Stimulated activated CD4-positive, alpha-beta T cell treated with anti-CD3 and anti-CD28 coated beads, Interleukin-1b, Interleukin-23, amount 100 ng/mL, for 24 hours (primary cell): ENCODE data around the gene DCPS.
"Not testable (repeated sequence)": the region's sequence is repeated elsewhere in the genome, so short reads cannot be mapped to it uniquely, and the experiment has no call there.

Experiments
- DNase-seq, 4 experiments: peaks; one replicate each; pipeline ENCODE4 v3.0.0-alpha.2; 2020; ENCODE audit warnings: low read depth in 4 of 4, low spot score in 1 of 4

The DCPS gene

DNA sequence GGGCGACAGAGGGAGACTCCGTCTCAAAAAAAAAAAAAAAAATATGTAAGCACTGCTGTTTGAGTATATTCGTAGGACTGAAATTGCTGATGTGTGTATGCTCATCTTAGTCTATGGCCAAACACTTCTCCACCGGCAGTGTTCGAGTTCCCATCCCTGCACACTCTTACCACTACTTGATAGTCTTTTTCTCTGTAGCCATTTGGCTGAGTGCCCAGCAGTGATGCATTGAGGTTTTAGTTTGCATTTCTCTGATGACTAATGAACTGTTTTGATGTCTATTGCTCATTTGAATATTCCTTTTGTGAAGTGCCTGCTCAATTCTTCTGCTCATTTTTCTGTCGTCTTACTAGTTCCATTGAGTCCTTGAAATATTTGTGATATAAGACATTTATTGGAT lies 19.0 kb upstream of the DCPS start:
- peak; percentile 73 to 85 (median 78) for DNase-seq

DNA sequence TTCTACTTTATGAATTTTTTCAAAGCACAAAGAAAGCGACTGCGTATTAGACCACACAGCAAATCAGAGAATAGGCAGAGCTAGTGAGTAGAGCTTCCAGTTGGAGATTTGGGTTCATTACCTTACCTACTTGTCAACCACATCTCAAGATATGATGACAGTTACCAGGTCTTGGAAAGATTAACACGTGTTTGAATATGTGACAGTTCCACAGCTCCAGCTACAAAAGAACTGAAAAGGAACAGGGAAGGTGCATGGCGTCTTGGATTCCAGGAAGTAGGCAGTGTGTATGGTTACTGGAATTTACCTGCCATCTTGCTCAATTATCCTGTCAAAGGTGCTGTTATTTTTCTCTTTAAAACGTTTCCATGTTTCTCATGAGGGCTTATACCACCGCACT lies 15.6 kb upstream of the DCPS start:
- DNase-seq: no peak

DNA sequence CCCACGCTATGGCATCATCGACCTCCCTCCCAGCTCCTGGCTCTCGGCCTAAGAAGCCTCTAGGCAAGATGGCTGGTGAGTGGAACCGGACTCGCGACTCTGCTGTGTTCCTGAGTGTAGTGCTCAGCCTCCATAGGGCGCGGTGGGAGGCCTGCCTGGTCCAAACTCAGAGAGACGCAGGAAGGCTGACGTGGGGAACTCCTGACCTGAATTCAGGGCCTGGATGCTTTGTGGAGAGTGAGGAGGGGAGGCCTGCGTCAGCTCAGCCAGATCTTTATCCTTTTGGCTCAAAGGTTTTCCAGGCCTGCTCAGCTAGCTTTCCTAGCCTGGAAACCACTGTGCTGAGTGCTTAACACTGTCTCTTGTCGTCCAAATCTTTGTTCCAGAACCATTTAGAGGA lies 13.0 kb upstream of the DCPS start:
- no peak for DNase-seq

DNA sequence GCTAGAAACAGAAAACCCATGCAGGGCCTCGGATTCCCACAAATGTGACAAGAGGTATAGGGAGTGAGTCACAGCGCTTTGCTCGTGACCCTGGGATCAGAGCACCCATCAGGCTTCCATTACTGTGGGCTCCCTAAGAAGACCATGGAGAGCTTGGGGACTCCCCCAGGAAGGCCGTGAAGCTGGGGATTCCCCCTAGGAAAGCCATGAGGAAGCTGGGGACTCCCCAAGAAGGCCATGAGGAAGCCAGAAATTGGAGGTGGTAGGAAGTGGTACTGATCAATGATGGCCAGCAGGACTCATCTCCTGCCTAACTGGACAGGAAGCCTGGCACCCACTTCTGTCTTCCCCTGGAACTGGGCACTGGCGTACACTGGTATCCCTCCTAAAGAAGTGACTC lies 10.1 kb upstream of the DCPS start:
- no peak for DNase-seq

DNA sequence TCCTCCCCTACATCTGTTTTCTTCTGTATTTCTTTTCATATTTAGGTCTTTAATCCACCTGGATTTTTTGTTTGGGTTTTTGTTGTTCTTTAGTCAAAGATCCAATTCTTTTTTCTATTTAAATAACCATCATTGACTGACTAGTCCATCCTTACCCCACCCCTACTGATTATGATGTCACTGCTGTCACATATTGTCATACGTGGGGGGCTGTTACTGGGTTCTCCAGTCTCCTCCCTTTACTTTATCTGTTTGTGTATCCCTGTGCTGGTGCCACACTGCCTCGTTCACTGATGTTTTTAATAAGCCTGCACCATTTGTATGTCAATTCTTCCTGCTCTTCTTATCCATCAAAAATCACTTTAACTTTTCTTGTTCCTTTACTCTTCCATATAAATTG lies 6.9 kb upstream of the DCPS start:
- no peak for DNase-seq

DNA sequence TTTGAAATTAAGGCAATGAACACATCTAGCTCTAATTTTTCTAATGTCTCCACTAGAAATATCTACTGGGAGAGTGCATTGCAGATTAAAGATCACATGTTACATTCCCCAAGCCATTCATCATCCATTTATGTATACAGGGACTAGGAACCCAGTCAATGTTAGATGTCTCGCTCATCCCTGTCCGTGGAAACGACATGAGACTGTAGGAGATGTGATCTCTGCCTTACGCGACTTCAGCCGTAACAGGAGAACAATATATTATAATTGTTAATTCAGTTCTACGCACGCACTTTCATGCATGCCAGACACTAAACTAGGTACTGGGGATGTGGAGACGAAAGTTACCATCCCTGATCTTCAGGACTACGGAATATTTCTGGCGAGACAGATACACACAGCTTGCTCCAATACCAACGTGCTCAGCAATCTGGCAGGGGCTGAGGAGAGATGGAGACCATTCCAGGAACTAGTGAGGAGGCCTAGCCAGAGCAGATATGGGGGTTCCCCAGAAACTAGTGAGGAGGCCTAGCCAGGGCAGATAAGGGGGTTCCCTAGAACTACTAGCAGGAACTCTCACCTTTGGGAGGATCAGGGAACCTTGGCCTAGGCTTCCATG lies 706 bp downstream of the DCPS start:
- DNase-seq: no peak

DNA sequence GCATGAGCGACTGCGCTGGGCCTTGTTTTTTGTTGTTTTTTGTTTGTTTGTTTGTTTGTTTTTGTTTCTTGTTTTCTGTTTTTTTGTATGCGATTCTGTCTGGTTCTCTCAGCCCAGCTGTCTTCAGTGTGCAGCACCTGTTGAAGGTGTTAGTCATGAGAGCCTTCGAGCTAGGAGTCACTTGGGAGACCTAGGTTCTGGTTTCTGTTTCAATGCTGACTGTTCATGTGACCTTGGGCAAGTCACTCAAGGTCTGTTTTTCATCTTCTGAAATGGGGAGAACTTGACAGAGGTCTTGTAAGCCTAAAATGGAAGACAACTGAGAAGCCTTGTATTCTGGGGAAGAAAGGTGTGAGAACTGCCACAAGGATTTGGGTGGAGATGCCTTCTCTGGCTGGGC lies 1.8 kb downstream of the DCPS start:
- no peak for DNase-seq

DNA sequence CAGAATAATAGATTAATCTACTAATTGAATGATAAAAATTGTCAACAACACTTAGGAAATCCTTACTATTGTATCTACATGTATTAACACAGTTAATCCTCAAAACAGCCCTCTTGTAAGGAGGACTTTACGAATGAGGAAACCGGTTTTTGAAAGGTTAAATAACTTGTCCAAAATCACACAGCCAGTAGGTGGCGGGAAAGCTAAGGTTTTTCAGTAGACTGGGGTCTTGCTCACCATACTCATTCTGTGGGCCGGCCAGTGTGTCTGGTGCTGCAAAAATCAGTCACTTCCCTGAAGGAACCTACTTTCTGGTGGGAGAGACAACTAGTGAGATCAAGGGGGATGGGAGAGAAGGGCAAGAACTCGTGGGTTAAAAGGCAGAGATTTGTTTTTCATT lies 3.8 kb downstream of the DCPS start:
- DNase-seq: no peak

DNA sequence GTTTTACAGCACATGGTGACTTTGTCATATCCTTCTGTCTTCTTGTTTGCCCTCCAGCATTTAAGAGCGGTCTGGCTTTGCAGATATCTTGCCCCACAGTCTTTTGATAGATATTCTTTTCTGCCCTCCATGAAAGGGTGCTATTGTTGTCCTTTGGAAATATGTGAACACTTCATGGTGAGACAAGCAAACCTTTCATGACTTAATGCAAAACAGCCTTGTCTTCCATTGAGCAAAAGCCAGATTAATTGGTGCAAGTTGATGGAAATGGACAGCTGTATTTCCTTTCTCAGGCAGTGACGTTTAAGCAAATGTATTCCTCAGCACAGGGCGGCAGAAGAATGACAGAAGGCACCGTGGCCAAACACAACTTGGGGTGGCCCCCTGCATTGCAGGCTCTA lies 4.4 kb downstream of the DCPS start:
- no peak for DNase-seq

DNA sequence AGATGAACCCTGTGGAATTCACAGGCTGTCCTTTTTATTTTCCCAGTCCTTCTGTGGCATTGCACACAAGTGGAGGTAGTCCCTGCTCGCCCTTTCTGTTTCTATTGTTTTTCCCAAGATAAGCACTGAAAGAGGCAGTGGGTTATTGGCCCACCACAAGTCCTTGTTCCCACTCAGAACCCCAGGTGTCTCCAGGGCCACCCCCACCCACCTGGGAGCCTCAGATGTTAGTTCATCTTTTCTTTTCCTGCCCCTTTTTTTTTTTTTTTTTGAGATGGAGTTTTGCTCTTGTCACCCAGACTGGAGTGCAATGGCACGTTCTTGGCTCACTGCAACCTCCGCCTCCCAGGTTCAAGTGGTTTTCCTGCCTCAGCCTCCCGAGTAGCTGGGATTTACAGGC lies 4.9 kb downstream of the DCPS start:
- DNase-seq: not testable (repeated sequence)

DNA sequence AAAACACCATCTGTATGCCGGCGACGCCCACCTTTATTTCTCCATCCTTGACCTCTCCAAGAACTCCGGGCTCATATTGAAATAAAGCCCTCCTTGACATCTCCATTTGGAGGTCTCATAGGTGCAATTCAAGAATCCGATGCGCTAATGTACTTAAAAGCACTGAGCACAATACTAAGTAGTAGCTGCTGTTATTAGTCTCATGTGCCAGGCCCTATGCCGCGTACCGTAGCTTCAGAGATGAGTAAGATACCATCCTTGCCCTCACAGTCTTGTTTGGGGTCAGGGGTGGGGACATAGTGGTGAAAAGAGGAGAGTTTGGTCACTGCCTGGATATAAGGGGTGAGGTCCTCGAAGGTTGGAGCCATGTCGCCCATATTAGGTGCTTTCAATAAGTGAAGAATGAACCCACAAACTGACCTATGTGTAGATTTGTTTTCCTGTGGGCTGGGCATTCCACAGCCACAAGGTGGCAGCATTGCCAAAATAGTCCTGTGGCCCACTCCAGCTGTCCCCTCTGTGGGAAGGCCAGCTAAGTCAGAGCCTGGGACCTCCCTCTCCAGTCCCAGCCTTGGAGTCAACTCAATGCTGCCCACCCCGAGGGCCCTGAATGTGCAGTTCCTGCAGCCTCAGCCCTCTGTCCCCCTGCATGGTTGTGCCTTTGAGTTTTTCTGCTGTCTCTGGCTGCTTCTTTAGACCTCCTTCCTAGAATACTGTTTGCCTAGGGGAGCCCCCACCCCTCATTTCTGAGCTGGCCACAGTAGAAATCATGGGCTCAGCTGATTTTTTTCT lies 6.5 kb downstream of the DCPS start:
- DNase-seq: peak in 2 of 4 experiments; percentile 35 to 36

DNA sequence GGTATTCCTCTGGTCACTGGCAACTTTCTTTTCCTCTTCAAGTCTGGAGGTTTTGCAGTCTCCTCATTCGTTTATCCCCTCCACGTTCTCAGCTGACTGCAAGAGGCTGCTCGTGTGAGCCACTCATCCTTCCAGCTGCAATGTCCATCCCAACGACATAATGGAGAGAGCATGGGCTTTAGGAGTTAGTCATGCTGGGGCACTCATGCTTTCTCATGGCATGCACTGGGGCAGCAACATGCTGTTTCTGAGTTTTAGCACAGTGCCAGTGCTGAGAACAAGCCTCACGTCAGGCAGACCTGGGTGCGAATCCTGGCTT lies 7.1 kb downstream of the DCPS start:
- no peak for DNase-seq

DNA sequence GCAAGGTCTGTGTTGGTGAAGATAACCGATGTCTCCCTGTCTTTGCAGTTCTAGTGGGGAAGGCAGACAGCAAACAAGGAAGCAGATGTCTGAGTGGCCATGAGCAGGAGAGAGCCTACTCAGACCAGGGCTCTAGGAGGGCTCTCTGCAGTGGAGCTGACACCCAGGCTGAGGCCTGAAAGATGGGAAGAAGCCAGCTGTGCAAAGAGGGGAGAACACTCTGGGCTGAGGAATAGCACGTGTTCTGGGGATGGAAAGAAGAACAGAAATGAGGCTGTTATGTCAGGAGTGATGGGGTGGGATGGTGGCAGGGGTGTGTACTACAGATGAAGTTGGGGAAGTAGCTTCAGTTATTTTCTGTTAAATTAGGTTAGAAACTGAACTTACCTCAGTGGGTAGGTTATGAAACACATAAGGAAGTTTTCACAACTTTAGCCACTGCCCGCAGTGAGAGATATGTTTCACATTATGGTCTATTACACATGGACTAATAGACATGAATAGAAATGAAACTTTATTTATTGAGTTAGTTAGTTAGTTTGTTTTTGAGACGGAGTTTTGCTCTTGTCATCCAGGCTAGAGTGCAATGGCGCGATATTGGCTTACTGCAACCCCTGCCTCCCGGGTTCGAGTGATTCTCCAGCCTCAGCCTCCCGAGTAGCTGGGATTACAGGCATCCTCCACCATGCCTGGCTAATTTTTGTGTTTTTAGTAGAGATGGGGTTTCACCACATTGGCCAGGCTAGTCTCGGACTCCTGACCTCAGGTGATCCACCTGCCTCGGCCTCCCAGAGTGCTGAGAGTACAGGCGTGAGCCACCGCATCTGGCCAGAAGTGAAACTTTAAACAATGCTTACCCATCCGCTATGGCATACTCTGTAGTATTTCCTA lies 7.8 kb downstream of the DCPS start:
- no peak for DNase-seq

DNA sequence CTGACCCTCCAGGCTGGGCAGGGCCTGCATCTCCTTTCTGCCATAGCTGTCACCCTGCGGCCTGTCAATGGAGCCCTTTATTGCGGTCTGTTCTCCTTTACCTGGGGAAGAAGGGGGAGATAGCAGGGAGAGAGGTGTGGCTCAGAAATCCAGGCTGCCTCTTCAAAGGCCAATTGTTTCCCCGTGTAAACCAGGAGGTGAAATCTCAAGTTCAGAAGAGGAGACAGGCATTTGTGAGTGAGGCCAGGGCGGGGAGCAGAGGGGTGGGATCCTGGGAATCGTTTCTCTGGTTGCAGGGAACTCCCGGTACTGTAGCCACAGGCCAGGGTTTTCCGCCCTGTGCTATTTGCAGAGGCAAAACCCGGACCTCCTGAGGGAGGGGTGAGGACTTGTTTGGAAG lies 9.1 kb downstream of the DCPS start:
- DNase-seq: no peak

DNA sequence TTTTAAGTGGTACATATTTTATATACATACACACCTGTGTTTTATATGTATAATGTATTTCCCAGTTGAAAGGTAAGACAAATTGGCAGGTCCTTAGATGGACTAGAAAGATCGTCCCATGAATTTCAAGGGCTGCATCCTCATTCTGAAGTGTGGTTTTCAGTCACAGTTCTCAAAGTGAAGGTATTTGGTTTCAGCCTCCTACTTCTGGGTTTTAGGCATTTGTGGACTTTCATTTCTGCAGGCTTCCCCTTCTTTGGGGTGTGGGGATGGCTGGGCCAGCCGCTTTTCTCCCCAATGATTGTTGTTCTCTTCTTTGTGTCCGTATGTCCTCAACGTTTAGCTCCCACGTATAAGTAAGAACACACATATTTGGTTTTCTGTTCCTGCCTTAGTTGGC lies 10.0 kb downstream of the DCPS start:
- DNase-seq: no peak

DNA sequence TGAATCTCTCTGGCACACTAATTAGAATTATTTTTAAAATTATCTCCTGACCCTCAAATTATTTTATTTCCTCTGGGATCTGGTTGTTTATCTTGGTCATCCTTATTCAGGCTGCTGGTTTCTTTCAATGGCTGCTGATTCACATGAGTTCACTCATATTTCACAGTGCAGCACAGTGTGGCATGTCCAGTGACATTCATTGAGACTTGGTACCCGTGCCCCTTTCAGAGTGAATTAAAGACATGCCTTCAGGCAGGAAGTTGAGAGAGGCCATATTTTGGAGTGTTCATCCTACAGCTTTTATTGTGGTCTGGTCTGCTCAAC lies 13.5 kb downstream of the DCPS start:
- DNase-seq: no peak

DNA sequence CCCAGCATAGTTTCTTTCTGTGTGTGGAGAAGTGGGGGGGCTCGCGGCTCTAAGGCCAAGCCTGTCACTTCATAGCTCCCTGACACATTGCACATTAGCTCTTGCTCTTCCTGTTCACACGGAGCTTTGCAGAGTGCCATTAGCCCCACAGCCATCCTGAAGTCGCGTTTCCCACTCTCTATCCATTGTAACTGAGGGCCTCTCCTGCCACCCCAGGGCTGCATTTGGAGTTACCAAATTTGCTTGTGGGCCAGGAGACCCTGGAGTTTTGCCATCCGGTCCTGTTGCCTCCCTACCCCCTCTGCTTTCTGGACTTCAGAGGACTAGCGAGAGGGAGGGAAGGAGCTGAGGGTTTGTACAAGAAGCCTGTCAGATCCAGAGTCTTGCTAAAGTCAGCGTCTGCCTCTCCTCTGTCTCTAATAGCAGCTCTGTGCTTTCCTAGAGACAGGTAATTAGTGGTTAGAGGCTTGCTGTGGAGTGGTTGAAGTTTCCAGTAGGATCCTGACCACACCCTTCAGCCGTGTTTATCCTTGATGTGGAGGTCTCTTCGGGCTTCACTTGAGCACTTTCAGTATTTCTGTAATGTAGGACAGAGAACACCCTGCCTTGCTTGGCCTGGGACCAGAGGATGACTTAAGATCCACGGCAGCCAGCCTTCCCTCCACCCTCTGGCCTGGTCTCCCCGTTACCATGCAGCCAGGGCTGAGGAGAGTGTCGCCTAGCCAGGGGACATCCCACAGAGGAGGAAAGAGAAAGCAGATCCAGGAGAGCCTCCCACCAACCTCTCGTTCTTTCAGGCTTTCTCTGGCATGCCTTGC lies 14.1 kb downstream of the DCPS start:
- DNase-seq: no peak

DNA sequence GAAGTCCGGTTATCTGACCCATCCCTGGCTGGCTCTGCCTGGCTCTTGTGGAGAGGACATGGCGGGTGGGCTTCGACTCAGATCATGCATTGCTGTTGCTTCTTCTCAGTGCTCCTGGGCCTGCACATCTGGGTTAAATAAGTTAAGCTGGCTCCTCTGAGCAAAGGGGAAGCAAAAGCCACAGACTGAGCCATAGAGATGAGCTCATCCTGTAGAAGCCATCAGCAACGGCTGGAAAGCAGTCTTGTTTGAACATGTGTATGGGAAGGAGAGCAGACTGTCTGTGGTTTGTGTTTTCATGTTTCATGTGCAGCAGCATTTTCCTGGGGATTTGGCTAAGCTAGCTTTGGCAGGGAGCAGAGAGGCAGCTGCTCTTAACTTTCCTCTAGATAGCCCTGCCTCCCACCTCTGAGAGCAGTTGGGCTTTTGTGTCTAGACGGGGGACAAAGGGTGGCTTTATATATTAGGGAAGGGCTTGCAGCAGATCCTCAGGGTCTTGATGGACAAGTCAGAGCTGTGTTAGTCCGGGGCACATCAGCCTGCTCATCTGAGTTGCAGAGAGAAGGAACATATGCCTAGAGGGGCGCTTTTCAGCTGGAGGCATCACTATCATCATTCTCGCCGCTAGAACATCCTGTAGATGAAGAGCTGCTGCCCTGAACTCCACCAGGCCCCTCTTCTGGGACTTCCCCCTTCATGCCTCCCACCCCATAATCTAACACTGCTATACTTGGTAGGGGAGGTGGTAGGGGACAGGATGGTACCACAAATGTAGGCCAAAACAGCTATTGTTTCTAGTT lies 14.9 kb downstream of the DCPS start:
- no peak for DNase-seq

DNA sequence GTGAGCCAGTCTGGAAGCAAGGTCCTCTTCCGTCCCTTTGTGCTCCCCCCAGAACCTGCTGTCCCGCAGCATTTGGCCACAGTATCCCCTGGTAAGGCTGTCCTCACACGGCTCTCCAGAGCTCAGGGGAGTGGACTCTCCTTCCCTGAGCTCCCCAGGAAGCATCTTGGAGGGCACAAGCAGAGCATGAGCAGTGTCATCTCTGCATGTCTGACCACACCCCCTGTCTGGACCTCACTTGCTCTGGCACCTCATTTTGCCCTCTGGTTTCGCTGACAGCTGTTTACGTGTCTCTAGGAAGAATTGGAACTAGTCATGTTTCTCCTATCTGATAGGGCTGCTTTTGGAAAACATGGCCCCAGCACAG lies 15.5 kb downstream of the DCPS start:
- no peak for DNase-seq

DNA sequence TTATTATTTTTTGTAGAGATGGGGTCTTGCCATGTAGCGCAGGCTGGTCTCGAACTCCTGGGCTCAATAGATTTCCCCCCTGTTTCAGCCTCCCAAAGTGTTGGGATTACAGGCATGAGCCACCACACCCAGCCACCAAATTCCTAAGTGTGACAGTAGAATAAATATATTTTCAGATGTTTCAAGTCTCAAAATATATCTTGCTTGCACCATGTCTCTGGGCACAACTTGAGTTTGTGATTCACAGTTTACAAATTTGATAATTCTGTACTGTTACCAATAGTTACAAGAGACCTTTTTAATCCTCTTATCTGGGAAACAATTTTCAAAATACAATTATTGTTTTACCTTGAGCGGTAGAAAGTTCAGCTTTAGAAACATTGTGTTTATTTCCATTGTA lies 19.1 kb downstream of the DCPS start:
- DNase-seq: no peak
